Measurements from ENCODE around the gene ZNF565.
"Not testable (repeated sequence)": the region's sequence is repeated elsewhere in the genome, so short reads cannot be mapped to it uniquely, and the experiment has no call there.

Gene ZNF565

DNA sequence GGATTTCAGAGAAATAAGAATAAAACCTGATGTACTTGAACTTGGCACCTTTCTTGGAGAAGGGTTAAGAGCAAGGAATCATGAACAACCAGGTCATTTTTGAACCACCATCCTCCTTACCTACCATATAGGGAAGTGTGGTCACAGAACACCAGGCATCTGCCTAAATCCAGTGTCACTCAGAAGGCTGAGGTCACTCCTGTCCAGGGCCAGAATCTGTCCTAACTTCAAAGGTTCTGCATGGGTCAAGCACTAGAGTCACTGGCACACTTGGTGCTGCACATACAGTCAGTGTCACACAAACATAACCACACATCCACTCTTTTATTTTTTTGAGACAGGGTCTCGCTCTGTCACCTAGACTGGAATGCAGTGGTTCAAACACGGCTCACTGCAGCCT, 1.6 kb downstream of the ZNF565 start:
- DNase-seq (ENCODE audit: low read depth) = no peak

DNA sequence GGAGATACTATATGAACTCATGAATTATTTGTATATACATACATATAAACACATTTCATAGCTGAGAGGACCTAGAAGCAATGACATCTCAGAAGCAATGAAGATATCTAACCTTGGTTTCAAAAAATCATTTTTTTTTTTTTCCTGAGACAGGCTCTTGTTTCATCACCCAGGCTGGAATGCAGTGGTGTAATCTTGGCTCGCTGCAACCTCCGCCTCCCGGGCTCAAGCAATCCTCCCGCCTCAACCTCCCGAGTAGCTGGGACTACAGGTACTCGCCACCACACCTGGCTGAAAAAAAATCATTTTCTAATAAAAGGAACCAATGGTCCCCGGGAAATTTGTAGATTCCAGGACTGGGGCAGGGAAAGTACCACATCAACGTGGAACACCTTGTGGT, 4.0 kb downstream of the ZNF565 start:
- DNase-seq (ENCODE audit: low read depth) = no peak

DNA sequence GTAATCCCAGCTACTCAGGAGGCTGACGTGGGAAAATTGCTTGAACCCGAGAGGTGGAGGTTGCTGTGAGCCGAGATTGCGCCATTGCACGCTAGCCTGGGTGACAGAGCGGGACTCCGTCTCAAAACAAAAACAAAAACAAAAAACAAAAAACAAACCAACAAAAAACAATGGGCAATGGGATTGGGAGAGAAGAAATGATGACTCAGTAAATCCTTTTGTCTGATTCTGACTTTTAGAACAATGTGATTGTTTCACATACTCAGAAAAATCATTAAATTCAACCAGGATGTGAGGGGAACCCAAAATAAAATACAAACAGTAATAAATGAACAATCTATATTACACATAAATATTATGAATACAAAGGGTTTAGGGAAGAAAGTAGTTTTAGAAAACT, 5.1 kb downstream of the ZNF565 start:
- DNase-seq (ENCODE audit: low read depth) = no peak

DNA sequence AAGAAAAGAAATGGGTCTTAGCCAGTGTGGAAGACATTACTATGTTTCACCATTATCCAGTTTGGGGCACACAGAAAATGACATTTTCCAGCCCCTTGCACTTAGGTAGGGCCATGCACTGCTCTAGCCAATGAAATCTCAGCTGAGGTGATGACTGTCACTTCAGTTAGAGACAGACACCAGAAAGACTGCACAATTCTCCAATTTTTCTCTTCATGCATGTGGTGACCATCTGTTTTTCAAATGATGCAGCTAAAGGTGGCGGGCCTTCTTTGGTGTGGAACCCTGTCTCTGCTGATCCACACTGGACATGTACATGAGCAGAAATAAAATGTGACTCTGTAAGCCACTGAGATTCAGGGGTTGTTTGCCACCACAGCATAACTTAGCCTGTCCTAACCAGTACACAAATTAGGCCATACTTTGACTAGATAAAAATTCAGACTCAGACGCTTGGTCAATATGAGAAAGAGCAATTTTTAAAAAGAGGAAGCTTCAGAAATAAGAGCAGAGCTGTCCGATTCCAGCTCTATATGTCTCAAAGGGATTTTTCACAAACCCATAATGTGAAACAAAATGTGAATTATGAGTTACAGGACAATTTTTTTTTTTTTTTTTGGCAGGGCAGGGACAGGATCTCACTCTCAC, 6.7 kb downstream of the ZNF565 start:
- DNase-seq (ENCODE audit: low read depth) = no peak

- DNase-seq (ENCODE audit: low read depth) = no peak
Measured at GRCh38 chr19:36203293-36203692, 11.2 kb downstream of the ZNF565 start.

GRCh38 chr19:36201684-36202083, 12.8 kb downstream of the ZNF565 start:
- no peak for DNase-seq (ENCODE audit: low read depth)

DNA sequence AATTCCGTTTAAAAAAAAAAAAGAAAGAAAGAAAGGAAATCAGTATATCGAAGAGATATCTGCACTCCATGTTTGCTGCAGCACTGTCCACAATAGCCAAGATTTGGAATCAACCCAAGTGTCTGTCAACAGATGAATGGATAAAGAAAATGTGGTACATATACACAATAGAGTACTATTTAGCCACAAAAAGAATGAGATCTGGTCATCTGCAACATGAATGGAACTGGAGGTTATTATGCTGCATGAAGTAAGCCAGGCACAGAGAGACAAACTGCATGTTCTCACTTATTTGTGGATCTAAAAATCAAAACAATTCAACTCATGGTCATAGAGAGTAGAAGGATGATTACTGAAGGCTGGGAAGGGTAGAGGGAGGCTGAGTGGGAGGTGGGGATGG, 16.3 kb downstream of the ZNF565 start:
- DNase-seq (ENCODE audit: low read depth) = no peak

GRCh38 chr19:36196249-36196648, 18.2 kb downstream of the ZNF565 start:
- no peak for DNase-seq (ENCODE audit: low read depth)

DNA sequence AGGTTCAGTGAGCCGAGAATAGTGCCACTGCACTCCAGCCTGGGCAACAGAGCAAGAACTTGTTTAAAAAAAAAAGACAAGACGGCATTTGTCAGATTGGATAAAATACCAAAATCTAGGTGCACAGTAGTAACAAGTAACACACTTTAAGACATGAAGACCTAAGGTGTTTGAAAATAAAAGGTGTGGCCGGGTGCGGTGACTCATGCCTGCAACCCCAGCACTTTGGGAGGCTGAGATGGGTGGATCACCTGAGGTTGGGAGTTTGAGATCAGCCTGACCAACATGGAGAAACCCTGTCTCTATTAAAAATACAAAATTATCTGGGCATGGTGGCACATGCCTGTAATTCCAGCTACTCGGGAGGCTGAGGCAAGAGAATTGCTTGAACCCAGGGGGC, 27.7 kb downstream of the ZNF565 start:
- DNase-seq (ENCODE audit: low read depth) = not testable (repeated sequence)

DNA sequence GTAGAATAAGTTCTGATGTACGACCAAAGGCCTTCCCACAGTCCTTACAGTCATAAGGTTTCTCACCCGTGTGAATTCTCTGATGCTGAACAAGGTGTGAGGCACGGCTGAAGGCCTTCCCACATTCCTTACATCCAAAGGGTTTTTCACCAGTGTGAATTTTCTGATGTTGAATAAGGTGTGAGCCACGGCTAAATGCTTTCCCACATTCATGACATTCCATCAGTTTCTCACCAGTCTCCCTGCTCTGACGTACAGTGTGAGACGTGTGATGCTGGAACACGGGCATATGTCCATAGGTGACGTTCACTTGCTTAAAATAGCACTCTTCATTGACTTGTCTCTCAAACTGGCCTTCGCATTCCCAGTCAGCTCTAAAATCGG, 31.2 kb downstream of the ZNF565 start:
- DNase-seq (ENCODE audit: low read depth) = no peak

- DNase-seq (ENCODE audit: low read depth) = peak; percentile 67
Measured at GRCh38 chr19:36182612-36183244, 31.7 kb downstream of the ZNF565 start.

DNA sequence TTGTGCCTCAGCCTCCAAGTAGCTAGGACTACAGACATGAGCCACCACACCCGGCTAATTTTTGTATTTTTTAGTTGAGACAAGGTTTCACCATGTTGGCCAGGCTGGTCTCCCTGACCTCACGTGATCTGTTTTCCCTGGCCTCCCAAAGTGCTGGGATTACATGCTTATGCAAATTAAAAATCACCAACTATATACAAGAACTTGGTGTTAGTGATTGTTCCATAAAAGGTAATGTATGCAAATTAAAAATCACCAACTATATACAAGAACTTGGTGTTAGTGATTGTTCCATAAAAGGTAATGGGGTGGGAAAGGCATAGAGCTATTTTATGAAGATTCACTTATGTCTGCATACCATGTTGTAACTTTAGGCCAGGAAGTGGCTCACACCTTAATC, 35.4 kb downstream of the ZNF565 start:
- not testable (repeated sequence) for DNase-seq (ENCODE audit: low read depth)

DNA sequence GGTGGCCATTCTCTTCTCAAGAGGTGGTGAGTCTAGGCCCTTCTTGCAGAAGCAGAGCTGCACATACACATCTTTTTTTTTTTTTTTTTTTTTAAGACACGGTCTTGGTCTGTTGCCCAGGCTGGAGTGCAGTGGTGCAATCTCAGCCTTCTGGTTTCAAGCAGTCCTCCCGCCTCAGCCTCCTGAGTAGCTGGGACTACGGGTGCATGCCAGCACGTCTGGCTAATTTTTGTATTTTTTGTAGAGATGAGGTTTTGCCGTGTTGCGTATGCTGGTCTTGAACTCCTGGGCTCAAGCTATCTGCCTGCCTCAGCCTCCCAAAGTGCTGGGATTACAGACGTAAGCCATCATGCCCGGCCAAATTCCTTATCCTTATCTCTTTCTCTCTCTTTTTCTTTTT, 40.6 kb downstream of the ZNF565 start:
- DNase-seq (ENCODE audit: low read depth) = not testable (repeated sequence)

DNA sequence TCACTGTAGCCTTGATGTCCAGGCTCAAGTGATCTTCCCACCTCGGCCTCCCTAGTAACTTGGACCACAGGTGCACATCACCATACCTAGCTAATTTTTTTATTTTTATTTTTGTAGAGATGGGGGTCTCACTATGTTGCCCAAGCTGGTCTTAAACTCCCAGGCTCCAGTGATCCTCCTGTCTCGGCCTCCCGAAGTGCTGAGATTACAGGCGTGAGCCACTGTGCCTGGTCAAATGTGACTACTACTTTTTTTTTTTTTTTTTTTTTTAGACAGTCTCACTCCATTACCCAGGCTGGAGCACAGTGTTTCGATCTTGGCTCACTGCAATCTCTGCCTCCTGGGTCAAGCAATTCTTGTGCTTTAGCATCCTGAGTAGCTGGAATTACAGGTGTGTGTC, 41.6 kb downstream of the ZNF565 start:
- no peak for DNase-seq (ENCODE audit: low read depth)

DNA sequence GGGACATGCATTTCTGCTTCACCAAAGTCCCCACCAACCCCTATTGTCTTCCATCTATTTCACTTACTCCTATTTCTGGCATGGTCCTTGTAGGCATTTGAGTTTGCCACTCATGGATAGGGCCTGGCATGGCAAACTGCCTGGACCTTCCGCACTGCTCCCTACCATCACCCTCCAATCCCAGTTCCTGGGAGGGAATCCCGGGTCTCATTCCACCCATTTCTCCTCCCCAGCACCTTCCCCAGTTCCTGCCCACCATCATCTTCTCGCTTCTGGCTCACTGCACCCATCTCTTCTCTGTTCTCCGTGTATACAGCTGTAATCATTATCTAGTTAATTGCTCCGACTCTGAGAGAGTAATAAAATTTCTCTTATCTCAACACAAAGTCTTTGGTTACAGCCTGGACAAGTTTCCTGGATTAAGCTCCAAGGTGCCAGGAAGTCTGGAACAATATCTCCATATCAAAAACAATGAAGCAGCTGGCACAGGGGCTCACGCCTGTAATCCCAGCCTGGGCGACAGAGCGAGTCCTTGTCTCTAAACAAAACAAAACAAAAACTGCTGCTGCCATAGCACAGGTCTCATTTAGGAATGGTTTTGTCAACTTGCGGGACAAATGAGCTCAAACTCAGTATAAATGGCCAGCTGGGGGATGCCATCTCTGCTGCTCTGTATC, 45.2 kb downstream of the ZNF565 start:
- DNase-seq (ENCODE audit: low read depth) = no peak

DNA sequence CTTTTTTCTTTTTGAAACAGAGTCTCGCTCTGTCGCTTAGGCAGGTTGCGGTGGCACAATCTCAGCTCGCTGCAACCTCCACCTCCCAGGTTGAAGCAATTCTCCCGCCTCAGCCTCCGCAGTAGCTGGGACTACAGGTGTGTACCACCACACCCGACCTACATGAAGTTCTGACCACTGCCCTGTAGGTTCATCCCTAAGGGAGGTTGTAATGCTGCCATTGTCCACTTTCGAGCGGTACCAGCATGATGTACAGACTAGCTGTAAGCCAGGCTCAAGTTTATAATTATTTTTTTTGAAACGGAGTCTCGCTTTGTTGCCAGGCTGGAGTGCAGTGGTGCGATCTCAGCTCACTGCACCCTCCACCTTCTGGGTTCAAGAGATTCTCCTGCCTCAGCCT, 50.7 kb downstream of the ZNF565 start:
- DNase-seq (ENCODE audit: low read depth) = no peak

GRCh38 chr19:36160821-36161596, 53.5 kb downstream of the ZNF565 start:
- no peak for DNase-seq (ENCODE audit: low read depth)

DNA sequence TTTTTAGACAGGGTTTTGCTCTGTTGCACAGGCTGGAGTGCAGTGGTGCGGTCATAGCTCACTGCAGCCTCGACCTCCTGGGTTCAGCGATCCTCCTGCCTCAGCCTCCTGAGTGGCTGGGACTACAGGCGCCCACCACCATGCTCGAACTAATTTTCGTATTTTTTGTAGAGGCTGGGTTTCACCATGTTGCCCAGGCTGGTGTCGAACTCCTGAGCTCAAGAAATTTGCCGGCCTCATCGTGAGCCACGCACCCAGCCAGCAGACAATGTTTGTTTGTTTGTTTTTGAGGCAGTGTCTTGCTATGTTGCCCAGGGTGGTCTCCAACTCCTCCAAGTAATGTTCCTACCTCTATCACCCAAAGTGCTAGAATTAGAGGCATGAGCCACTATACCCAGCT, 61.3 kb downstream of the ZNF565 start:
- DNase-seq (ENCODE audit: low read depth) = no peak

DNA sequence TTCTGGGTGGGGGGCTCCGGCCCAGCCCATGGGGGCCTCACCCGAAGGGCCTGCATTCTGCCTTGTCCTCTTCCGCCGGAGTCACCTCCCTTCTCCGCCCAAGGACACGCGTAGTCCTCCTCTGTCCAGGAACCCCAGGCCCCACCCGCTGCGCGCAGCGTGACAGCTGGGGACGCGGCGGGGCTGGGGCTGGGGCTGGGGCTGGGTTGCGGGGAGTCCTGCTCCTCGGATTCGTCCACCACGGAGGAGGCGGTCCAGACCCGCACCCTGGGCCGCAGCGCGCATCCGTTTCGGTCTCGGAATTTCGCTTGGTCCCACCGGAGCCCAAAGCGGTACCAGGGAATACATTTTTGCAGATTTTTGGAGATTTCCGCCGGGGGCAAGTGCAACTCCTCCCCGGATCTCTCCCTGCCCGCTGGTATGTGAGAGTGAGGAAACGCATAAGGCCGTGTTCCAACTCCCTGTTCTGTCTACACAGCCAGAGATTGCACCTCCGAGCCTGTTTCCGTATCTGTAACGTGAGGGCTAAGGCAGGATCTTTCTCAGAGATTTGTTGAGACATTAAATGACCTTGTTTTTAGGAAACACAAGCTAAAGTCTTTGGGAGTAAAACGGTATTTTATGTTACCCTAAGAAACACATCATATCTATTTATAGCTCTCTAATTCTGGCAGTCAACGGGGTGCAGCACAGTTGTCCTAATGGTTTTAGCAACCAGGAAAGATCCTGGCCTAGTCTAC, 61.9 kb downstream of the ZNF565 start, which contains the start of gene COX7A1:
TSS of gene COX7A1 (minus strand) at position 96 of the 740 bp plus-strand sequence. CDS start at position 56, 40 bp downstream.
- no peak for DNase-seq (ENCODE audit: low read depth)

DNA sequence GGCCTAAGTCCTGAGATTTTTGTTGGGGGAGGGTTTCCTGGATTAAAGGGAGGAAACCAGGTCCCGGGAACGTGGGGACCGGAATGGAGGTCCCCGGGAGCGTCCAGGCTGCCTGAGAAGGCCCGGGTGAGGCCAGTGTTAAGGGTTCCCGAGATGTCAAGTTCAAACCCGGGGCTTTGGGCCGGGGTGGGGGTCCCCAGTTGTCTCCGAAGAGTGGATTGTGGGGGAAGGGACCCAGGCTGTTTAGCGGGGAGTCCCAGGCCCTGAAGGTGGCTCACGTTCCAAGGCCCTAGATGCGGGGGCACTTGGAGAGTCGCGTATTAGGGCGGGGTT, 62.5 kb downstream of the ZNF565 start:
- no peak for DNase-seq (ENCODE audit: low read depth)

GRCh38 chr19:36151144-36152018, 63.1 kb downstream of the ZNF565 start:
- no peak for DNase-seq (ENCODE audit: low read depth)

All from ELR (cell line).